Left hindlimb (tissue), 1 donor: Measurements from ENCODE around the gene C3orf70.

ENCODE experiments used
- DNase-seq: peaks from one replicate; pipeline ENCODE4 v3.0.0-alpha.2; 2018

C3orf70 gene

GRCh38 chr3:185152410-185153170, at the start of gene C3orf70:
Gene C3orf70 (minus strand): TSS chr3:185153060. CDS start chr3:185152823, 237 bp downstream.
- peak; percentile 86 for DNase-seq

- no peak for DNase-seq
Observed at GRCh38 chr3:185200639-185201038, 47.8 kb upstream of the C3orf70 start.

- DNase-seq = no peak
Observed at GRCh38 chr3:185199671-185200070, 46.8 kb upstream of the C3orf70 start.

GRCh38 chr3:185199206-185199605, 46.3 kb upstream of the C3orf70 start:
- no peak for DNase-seq

GRCh38 chr3:185197068-185197467, 44.2 kb upstream of the C3orf70 start:
- no peak for DNase-seq

GRCh38 chr3:185195652-185196051, 42.8 kb upstream of the C3orf70 start:
- DNase-seq = no peak

GRCh38 chr3:185188816-185189215, 36.0 kb upstream of the C3orf70 start:
- no peak for DNase-seq

GRCh38 chr3:185187391-185187790, 34.5 kb upstream of the C3orf70 start:
- DNase-seq = no peak

- no peak for DNase-seq
Observed at GRCh38 chr3:185176750-185177359, 24.0 kb upstream of the C3orf70 start.

- DNase-seq = peak; percentile 75
Observed at GRCh38 chr3:185175370-185175987, 22.6 kb upstream of the C3orf70 start.

- DNase-seq = no peak
Observed at GRCh38 chr3:185172086-185173049, 19.5 kb upstream of the C3orf70 start.

GRCh38 chr3:185164428-185165217, 11.8 kb upstream of the C3orf70 start:
- DNase-seq = no peak

GRCh38 chr3:185162634-185163033, 9.8 kb upstream of the C3orf70 start:
- no peak for DNase-seq

GRCh38 chr3:185161761-185162160, 8.9 kb upstream of the C3orf70 start:
- DNase-seq = no peak

- DNase-seq = no peak
Observed at GRCh38 chr3:185157347-185157746, 4.5 kb upstream of the C3orf70 start.

- DNase-seq = no peak
Observed at GRCh38 chr3:185155678-185156077, 2.8 kb upstream of the C3orf70 start.

- DNase-seq = peak; percentile 45
Observed at GRCh38 chr3:185153861-185154629, 1.2 kb upstream of the C3orf70 start.

GRCh38 chr3:185153171-185153771, 411 bp upstream of the C3orf70 start:
- peak; percentile 61 for DNase-seq

GRCh38 chr3:185151964-185152409, 873 bp downstream of the C3orf70 start:
- no peak for DNase-seq

GRCh38 chr3:185151101-185151963, 1.5 kb downstream of the C3orf70 start:
- no peak for DNase-seq
